ENCODE measurements around the gene PEX10. TPM values are rescaled to one million over a fixed set of nuclear protein-coding genes. Genes with fewer than 3 reads are reported as not detected.

Gene PEX10
- total RNA-seq, 1 donor from 2014 or later: 15.2 TPM

GRCh38 chr1:2372551-2373490 lies 39.5 kb downstream of the PEX10 start:
- intact Hi-C loops (cut with DNase I): no loop called here
- ATAC-seq (ENCODE audit: poor library complexity): no peak
- DNase-seq: peak; percentile 30

GRCh38 chr1:2368053-2368744 lies 44.2 kb downstream of the PEX10 start:
- ATAC-seq (ENCODE audit: poor library complexity) (no peak), DNase-seq (peak; percentile 14)
- intact Hi-C loops (cut with DNase I): no loop called here

- ATAC-seq (ENCODE audit: poor library complexity) (no peak), DNase-seq (no peak)
- intact Hi-C loops (cut with DNase I): no loop called here
Observed at GRCh38 chr1:2363847-2364513, 48.4 kb downstream of the PEX10 start.

GRCh38 chr1:2360588-2361364 lies 51.6 kb downstream of the PEX10 start:
- no peak for ATAC-seq (ENCODE audit: poor library complexity)
- peak; percentile 5 for DNase-seq

GRCh38 chr1:2358651-2359640 lies 53.4 kb downstream of the PEX10 start:
- ATAC-seq (ENCODE audit: poor library complexity): no peak
- intact Hi-C loops (cut with DNase I): no loop called here
- DNase-seq: peak; percentile 29

More at GRCh38 chr1:2360588-2361364, 51.6 kb downstream of the PEX10 start:
- intact Hi-C loops (cut with DNase I): no loop called here

GRCh38 chr1:2358072-2358471 lies 54.3 kb downstream of the PEX10 start:
- intact Hi-C loops (cut with DNase I): no loop called here
- DNase-seq (peak; percentile 18), ATAC-seq (ENCODE audit: poor library complexity) (no peak)

- intact Hi-C loops (cut with DNase I): no loop called here
- ATAC-seq (ENCODE audit: poor library complexity) (no peak), DNase-seq (peak; percentile 37)
Observed at GRCh38 chr1:2356911-2357845, 55.2 kb downstream of the PEX10 start.

GRCh38 chr1:2356401-2356800 lies 56.0 kb downstream of the PEX10 start:
- intact Hi-C loops (cut with DNase I): no loop called here
- ATAC-seq (ENCODE audit: poor library complexity) (no peak), DNase-seq (peak; percentile 17)

GRCh38 chr1:2355373-2356261 lies 56.7 kb downstream of the PEX10 start:
- DNase-seq (peak; percentile 30), ATAC-seq (ENCODE audit: poor library complexity) (no peak)
- intact Hi-C loops (cut with DNase I): no loop called here

GRCh38 chr1:2354511-2355372 lies 57.6 kb downstream of the PEX10 start:
- no peak for ATAC-seq (ENCODE audit: poor library complexity)
- DNase-seq: peak; percentile 30
- intact Hi-C loops (cut with DNase I): no loop called here

Other genes starting within 250 kb of the PEX10 start
- gene FAAP20, start 217.8 kb downstream of the PEX10 start, total RNA-seq: 38.7 TPM
- gene SKI, start 184.2 kb downstream of the PEX10 start, total RNA-seq: 35.1 TPM
- gene MORN1, start 21.0 kb downstream of the PEX10 start, total RNA-seq: 5.0 TPM
- gene RER1, start 20.7 kb downstream of the PEX10 start, total RNA-seq: 81.8 TPM
- 0.13 TPM for gene PLCH2, start 63.7 kb upstream of the PEX10 start, total RNA-seq
- 45.5 TPM for gene PANK4, start 114.0 kb upstream of the PEX10 start, total RNA-seq
- gene HES5, start 117.7 kb upstream of the PEX10 start, total RNA-seq: 1.6 TPM
- gene TNFRSF14, start 143.8 kb upstream of the PEX10 start, total RNA-seq: 16.0 TPM
- gene PRXL2B, start 174.2 kb upstream of the PEX10 start, total RNA-seq: 9.8 TPM
- 0.48 TPM for gene MMEL1, start 220.5 kb upstream of the PEX10 start, total RNA-seq

Data from Right ventricle myocardium superior (tissue), 1 donor.